Suppressor macrophage treated with lipopolysaccharide for 1 hour (primary cell): ENCODE measurements around the gene GSN.

Experiments
- DNase-seq, 3 donors: peaks; one replicate each; pipeline ENCODE4 v3.0.0-alpha.2; 2020 to 2022

The GSN gene

DNA sequence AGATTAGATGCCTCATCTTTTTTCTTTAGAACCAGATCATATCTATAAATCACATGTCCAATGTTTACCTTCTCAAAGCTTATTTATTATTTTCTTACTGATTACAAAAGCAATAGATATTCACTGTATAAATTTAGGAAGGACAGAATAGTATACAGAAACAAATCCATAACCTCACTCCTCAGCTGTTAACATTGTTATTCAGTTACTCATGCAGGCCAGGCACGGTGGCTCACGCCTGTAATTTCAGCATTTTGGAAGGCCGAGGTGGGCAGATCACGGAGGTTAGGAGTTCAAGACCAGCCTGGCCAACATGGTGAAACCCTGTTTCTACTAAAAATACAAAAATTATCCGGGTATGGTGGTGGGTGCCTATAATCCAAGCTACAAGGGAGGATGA lies 86.8 kb downstream of the GSN start:
- DNase-seq, result no peak

DNA sequence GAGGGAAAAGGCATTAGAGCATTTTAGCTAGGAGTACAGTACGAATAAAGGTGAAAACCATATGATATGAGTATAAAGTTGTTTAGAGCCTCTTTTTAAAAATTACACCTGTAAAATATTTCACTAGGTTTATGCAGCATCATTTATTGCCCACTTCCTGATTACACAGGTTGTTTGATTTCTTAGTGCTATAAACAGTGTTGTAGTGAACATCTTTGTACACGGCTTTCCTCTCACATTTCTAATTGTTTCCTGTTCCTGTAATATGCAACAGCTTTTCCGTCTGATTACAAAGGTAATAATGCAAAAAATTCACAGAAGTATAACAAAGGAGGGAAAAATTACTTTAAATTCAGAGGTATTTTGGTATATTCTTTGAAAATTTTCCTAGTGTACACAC lies 89.0 kb downstream of the GSN start:
- no peak for DNase-seq

DNA sequence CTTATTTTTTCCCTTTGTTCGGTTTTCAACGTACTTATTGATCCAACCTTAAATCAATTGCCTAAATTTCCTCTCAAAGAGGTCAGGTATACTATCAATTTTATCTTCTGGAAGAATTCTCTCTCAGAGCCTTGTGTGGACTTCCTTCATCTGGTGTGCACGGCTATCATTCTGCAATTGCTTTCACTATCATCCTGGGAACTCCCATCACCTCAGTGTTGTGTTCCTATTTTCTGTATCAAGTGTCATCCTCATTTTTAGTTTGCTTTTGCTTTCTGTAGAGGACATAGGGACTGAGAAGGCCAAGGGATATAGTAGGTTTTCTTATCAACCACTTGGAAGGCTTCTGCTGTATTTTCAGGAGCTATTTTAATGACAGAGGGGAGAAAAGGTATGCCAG lies 90.8 kb downstream of the GSN start:
- peak; percentile 72 to 91 (median 80) for DNase-seq

DNA sequence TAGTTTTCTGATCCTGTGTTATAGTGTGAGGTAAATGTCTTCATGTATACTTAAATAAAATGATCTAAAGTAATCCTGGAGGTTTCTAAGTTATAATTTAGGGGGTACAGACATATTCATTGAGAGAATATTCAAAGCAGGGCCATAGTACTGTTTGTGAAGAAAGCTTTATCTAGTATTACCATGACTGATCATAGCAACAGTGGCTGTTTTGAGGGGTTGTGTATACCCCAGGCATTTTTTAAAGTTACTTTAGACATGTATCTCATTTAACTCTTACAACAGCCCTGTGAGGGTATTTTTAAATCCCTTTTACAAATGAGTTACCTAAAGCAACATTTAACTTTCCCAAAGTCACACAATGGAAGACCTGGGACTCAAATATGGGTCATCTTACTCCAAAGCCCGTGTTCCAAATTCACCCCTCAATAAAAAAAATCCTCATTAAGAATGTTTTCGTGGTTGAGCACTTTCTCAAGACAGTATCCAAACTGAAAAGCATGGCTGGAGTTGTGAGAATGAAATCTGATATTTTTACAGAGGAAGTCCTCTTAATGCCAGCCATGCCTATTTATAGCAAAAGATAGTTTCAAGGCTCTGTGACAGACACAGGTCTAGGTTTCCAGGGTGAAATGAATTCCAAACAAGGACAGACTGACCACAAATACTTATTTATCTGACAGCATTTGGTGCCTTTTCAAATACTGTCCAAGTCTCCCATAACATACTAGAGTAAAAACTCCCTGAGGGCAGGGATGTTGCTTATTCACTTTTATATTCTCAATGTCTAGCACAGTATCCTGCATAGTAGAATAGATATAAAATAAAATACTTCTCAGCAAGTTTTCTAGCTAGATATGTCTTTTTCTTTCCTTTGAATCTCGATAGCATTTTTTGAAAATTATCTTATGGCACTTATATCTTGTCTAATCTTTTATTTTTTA lies 91.7 kb downstream of the GSN start:
- DNase-seq, result no peak

DNA sequence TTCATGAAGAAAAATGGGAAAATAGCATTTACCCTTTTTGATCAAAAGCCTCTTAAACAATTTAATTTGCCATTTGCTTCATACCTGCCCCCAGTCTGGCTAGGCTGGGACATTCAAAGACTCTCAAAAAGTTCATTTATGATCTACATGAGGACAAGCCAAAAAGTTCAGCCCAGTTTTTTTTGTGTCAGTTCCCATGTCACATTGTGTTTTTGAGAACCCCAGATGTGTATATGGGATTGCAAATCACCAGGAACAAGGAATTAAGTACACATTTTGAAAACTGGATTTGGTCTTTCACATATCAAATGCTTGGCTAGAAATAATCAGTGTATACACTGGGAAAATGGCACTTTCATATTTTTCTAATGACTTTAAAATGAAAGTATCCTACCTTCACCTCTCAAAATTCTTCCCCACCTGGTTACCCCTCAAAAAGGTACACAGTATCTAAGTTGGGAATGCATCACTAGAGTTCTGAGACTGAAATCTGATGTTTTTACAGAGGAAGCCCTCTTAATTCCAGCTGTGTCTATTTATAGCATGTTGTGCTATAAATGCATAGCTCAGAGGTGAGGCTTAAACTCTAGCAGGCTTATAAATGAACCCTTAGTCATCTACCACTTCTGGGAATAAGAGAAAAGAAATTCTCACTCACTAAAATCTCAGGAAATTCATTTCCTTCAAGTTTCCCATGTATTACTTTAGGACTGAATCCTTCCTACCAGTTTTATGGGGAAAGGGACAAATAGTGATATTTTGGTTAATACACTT lies 92.8 kb downstream of the GSN start:
- DNase-seq, result peak in 1 of 3 donors; percentile 68

DNA sequence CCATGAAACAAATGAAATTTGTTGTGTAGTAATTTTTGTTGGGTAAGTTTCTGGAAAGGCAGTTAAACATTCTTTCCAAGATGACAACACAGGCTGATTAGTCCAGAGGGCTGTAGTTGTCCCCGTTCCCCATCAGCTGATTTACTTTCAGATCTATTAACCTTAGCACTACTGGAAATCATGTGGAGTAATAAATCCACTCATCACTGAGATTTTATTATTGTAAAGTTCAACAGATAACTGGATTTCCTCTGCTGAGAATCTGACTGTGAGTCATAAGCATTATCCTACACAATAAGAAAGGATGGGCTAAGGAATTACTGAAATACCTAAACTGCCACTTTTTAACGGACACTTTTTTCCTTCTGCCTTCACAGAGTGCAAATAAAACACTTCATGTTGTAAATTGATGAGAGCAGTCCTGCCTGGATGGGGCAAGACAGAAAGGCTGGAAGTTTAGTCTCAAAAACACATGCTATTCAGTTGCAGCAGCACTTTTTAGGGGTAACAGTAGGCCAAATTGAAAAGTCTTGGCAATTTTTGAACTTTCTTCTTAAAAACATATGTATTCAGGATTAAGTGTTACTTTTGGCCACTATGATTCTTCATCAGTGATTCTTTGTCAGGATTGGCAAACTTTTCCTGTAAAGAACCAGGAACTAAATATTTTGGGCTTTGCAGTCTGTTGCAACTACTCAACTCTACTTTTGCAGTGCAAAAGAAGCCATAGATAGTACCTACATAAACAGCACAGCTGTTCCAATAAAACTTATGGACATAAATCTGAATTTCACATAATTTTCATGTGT lies 95.1 kb downstream of the GSN start:
- DNase-seq, result peak; percentile 79 to 96 (median 85)

DNA sequence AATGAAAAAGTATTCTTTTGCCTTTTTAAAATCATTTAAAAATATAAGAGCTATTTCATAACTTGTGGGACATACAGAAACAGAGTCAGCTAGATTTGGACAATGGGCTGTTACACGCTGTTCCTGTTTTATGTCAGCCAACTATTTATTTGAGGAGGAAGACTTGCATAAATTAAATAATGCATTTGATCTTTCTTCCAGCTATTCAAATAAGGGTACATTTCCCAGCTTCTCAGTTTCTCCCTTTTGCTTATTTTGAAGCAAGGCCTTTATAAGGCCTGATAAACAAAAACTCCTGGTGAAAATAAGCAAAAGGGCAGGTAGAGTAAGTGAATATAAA lies 95.6 kb downstream of the GSN start:
- peak in 1 of 3 donors; percentile 49 for DNase-seq

DNA sequence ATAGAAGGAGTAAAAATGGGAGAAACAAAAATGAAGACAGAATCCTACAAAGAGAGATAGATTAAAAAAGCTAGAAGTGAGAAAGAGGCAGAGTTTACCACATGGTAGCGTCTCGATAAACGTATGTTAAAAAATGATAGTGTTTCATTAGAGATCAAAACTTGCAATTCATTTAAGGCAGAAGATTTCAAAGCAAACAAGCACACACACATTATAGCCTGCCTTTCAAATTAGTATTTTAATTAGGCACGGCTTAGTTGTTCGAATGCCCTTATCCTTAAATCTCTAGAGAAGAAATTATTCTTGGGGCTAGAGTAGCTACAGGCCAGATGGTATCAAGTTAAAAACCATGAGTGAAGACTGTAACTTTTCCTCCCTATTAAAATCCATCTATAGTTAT lies 96.1 kb downstream of the GSN start:
- no peak for DNase-seq

DNA sequence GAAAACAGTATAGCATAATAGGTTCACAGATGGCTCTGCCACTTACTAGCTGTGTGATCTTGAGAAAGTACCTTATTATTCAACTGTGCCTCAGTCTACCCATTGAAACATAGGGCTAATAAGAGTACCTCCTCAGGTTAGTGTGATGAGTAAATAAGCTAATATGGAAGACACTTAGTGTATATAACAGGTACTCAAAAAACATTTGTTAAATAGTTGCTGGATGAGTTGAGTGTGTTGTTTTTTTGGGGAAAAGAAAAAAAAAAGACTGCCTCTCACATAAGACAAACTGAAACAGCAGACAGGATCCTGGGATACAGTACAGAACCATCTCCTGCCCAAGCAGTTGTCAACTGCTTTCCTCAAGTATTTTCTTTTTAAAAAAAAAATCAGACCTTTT lies 96.9 kb downstream of the GSN start:
- no peak for DNase-seq

DNA sequence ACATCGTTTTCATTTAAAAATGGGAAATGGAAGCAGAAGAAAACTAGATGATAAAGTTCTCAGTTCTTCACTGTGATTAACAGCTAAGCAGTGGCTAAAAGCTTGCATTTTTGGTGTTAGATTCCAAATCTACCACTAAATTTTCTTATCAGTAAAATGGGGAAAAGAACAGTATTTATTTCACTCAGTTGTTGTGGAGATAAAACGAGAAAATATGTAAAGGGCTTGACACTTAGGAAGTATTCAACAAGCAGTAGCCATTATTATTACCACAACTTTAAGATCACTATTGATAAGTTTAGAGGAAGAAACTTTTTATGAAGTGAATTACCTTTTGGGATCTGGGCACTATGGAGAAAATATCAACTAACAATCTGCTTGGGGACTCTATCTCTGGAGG lies 97.6 kb downstream of the GSN start:
- no peak for DNase-seq

DNA sequence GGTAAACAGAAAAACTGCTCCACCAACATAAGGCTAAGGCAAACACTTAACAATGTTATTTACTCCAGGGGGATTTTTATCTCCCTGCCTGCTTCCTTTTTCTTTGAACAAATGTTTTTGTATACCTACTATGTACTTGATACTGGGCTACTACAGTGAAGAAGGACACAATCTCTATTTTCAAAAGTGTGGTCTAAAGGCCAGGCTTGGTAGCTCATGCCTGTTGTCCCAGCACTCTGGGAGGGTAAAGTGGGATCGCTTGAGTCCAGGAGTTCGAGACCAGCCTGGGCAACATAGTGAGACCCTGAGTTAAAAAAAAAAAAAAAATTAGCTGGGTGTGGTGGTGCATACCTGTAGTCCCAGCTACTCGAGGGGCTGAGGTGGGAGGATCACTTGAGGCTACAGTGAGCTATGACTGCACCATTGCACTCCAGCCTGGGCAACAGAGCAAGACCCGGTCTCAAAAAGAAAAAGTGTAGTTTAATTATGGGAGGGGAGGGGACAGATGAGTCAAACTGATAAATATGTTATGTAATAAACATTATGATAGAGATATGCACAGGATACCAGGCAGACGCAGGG lies 98.7 kb downstream of the GSN start:
- DNase-seq, result no peak

DNA sequence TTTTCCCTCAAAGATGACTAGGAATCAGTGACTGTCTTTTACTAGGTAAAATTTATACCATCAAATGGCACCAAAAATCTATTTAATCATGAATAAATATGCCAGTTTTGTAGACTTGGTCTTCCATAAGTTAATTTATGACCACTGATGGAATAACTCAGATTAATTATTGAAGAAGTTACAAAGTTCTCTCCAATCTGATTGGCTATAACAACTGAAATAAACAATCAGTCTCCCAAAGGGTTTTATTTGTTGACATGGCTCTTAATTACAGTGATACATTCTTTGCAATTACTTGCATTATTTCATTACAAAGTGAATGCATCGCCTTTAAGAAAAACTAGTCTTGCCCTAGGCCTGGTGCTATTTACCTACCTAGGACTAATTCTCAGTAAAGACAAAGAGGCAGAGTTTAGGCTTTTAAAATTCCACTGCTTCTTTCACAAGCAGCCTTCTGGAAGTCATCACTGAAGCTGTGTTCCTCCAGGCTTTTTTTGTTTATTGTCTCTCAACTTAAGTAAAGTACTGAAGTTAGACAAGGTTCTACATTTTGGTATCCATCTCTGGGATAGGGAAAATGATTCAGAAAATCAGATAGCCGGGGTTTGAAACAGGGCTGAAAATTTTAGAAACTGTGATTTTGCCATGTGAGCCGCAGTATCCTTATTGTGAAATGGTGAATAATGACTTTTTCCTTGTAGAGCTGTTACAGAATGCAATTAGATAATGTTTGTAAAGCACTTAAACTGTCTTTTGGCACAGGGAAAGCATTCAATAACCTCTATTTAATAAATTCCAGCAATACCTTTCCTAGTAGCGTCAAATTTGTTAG lies 99.6 kb downstream of the GSN start:
- peak in 2 of 3 donors; percentile 46 to 50 for DNase-seq

DNA sequence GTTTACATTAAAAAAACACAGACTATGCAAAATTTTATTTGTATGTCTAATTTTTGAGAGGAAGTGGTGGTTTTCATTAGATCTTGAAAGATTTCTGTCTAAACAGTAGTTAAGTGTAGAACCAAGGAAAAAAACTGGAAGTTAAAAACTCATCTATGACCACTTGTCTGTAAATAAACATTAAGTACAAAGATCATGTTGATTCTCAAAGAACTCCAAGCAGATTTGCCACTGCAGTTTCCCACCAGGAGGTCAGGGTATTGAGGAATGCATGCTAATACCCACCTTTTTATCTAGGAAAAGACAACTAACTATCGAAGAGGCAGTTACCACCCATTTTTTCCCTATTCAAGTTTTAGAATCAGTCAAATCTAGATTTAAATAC lies 100.2 kb downstream of the GSN start:
- peak in 1 of 3 donors; percentile 44 for DNase-seq

DNA sequence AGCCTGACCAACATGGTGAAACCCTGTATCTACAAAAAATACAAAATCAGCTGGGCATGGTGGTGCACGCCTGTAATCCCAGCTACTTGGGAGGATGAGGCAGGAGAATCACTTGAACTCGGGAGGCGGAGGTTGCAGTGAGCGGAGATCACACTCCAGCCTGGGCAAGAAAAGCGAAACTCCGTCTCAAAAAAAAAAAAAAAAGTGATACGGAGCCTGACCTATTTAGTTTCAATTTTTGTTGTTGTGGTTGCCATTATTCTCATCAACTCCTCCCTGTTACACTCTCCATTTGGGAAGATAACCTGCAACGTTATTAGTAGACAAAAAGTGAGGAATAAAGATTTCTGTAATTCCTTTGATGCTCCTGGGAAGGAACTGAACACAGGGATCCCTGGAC lies 100.8 kb downstream of the GSN start:
- peak in 2 of 3 donors; percentile 36 to 69 for DNase-seq

DNA sequence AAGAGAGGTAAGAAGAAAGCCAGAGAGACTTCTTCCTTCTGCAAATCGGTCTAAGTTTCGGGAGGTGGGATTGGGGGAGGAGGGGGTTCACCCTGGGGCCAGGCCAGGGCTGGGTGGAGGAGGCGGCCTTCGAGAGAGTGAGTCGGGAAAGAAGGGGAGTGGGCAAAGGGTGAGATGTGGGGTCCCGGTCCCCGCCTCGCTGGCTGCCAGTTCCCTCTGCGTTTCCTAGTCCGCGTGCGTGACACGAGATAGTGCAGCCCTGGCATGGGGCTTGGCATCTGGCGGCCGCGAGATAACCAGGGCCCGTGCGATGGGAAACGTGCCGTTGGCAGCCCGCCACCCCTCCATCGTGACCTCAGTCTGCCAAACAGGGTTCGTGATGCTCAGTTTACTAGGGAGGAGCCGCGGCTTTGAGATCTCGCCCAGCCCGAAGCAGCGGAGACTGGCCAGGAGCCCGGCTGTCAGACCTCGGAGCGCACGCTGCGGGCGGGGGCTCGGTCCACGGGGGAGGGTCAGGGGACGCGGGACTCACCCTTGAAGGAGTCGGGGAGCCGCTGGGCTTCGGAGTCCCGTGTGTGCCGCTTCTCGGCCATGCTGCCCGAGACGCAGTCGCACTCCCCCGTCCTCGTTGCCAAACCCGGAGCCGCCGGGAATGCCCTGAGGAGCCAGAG lies 101.8 kb downstream of the GSN start, which contains the start of gene STOM:
TSS of gene STOM (minus strand) at position 656 of the 671 bp plus-strand sequence. CDS start at position 593, 63 bp downstream.
- peak in 2 of 3 donors; percentile 65 to 74 for DNase-seq

DNA sequence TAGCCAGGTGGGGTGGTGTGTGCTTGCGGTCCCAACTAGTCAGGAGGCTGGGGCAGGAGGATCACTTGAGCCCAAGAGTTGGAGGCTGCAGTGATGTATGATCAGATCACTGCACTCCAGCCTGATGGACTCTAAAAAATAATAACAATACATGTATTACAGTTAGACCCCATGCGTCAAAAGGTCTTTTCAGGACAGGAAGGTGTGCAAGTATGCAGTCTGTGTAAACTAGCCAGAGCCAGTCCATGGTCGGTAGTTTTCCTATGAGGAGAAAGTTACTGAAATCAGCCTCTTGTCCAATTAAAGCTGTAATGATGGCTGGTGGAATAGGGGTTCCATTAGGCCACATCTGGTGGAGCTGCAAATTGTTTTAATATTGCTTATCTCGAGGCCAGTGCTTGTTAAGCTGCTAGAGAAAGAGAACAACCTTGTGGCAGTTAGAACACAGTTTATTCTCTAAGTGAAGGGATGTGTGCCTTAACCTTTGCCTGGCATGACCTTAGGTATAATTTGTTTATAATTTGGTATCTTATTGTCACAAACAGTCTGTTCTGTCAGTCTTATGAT lies 103.6 kb downstream of the GSN start:
- no peak for DNase-seq

DNA sequence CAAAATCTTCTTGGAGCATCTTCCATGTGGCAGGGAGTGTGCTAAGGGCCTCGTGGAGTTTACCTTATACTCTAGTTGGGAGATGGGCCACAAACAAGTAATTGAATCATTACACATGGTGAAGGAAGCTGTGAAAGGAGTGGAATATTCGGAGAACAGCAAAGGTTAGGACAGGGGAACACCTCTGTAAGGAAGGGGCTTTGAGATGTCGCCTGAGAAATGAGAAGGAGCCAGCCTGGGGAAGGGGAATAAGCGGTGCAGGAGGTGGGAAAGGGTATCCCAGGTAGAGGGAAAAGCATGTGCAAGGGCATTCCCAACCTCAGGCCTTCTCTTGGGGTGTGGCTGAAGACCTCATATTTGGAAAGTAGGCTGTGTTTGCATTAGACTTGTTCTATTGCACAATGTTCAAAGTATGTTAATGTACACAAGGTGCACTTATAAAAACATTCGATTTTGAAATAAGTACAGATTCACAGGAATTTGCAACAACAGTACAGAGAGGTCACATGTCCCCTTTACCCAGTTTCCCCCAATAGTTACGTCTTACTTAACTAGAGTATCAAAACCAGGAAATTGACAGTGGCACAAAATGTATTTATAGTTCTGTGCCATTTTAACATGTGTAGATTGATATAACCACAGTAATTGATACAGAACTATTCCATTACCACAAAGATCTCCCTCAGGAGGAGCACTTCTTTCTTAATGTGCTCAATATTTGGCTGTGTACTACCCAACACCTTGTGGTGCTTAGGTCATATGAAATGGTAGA lies 104.5 kb downstream of the GSN start:
- no peak for DNase-seq

DNA sequence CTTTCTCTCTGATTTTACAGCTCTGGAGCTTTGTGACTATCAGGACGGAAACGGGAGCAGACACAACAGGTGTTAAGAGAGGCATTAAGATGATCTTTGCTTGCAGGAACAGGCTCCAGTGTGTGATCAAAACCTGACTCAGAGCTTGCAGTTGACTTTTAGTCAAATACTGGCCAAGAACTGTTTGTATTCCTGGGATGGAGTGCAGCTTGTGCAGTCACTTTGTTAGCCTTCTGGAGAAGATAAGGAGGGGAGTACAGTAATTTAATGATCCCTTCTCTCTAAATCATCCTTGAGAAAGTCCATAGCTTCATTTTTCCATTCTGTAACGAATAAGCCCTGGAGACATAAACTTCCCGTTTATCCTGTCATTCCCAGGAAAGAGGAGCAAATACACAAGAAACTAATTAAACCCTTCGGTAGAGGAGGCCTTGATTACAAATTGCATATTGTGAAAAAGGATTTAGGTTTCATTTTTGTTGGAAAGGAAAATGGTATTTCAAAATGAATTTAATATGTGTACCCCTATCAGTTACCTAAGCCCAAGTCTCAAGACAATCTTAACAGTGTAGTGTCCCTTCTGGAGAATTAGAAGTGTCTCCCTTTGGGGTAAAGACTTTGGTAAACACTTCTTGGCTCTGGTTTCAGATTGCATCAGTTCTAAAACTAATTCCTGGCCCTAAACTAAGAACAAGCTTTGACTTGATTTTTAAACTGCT lies 105.2 kb downstream of the GSN start:
- no peak for DNase-seq

DNA sequence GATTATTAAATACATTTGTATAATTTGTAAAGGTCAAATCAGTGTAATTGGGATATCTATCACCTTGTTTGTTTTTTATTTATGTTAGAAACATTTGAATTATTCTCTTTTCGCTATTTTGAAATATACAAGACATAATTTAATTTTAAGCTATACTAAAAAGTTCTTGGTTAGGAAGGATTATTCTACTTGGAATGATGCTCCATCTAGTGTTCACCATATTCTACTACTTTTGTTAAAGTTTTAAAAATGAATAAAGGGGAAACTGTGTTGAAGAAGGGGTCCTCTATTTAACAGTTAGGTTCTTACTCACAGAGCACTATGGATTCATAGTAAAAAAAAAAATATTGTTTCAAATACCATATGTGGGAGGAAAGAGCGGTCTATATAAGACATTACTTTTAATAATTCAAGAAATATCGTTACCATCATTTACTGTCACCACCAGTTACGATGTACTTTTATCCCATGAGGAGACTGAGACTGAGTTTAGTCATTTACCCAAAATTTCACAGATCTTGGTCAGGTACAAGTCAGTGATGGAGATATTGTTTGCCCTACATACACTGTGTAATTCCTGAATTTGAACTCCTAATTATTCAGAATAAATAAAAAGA lies 108.4 kb downstream of the GSN start:
- DNase-seq, result peak in 2 of 3 donors; percentile 57 to 66
